HG02642 (cell line): ENCODE results near the gene HAPLN2.

ENCODE experiments used
- ATAC-seq: cut with Tn5 transposase; IDR thresholded peaks from one replicate; pipeline ENCODE4 v1.9.1; 2021; ENCODE audit warnings: mild to moderate bottlenecking; ENCODE audit not compliant: unreplicated experiment, poor library complexity

The HAPLN2 gene

GRCh38 chr1:156643049-156643777 is 24.0 kb downstream of the HAPLN2 start:
- no peak for ATAC-seq

DNA sequence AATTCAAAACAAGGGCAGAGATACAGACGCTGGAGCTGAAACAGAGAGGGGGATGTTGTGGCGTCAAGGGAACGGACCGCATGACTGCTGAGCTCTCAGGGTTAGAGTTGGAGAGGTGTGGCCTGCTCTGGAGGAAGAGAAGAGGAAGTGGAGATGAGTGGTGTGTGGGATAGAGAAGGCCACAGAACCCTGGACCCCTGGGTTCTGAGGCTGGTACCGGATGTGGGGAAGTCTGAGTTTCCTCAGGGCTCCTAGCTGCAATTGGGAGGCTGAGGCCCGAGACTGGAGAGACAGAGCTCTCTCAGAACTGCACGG is 24.5 kb downstream of the HAPLN2 start:
- ATAC-seq = no peak

GRCh38 chr1:156644146-156644545 is 24.9 kb downstream of the HAPLN2 start:
- ATAC-seq = no peak

- no peak for ATAC-seq
These were observed 25.4 kb downstream of the HAPLN2 start for GRCh38 chr1:156644640-156645039.

GRCh38 chr1:156645056-156645455 is 25.8 kb downstream of the HAPLN2 start:
- no peak for ATAC-seq

DNA sequence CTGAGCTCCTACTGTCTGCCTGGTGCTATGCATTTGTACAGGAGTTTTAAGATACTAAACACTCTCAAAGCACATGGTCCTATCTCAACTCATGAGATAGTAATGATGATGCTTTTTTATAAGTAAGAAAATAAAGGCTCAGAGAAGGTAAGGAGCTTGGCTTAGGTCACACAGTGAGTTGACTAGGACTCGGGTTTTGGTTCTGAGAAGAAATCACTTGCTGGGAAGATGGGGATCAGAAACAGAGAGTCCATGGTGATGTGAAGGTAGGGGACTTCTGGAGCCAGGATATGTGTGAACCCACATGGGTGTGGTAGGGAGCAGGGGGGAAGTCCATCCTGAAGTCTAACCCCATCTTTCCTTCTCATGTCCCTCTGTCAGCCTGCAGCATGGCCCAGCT is 26.5 kb downstream of the HAPLN2 start:
- no peak for ATAC-seq

DNA sequence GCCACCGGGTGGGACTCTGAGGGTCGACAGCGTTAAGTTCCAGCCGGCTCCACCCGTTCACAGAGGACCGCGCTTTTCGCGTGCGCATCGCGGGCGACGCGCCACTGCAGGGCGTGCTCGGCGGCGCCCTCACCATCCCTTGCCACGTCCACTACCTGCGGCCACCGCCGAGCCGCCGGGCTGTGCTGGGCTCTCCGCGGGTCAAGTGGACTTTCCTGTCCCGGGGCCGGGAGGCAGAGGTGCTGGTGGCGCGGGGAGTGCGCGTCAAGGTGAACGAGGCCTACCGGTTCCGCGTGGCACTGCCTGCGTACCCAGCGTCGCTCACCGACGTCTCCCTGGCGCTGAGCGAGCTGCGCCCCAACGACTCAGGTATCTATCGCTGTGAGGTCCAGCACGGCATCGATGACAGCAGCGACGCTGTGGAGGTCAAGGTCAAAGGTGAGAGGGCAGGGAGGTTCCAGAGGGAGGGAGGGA is 27.6 kb downstream of the HAPLN2 start:
- ATAC-seq = no peak

GRCh38 chr1:156647351-156647750 is 28.1 kb downstream of the HAPLN2 start:
- no peak for ATAC-seq

GRCh38 chr1:156648496-156648895 is 29.3 kb downstream of the HAPLN2 start:
- ATAC-seq = no peak

DNA sequence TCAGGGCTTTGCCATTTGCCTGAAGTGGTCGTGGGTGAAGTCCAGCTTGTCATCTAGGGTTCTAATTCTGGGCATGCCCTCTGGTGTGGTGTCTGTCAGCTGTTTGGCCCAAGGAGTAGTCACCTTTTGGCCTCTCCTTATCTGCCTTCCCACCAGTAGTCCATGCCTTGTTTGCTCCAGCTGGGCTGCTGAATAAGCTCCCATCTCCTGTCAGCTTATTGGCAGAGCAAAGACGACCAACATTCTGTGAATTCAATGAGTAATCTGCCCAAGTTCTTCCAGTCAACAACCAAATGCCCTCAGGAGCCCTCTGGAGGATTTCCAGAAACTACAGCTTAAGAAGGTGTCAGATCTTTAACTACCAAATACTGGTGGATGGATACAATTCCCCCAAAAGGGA is 29.7 kb downstream of the HAPLN2 start:
- no peak for ATAC-seq

DNA sequence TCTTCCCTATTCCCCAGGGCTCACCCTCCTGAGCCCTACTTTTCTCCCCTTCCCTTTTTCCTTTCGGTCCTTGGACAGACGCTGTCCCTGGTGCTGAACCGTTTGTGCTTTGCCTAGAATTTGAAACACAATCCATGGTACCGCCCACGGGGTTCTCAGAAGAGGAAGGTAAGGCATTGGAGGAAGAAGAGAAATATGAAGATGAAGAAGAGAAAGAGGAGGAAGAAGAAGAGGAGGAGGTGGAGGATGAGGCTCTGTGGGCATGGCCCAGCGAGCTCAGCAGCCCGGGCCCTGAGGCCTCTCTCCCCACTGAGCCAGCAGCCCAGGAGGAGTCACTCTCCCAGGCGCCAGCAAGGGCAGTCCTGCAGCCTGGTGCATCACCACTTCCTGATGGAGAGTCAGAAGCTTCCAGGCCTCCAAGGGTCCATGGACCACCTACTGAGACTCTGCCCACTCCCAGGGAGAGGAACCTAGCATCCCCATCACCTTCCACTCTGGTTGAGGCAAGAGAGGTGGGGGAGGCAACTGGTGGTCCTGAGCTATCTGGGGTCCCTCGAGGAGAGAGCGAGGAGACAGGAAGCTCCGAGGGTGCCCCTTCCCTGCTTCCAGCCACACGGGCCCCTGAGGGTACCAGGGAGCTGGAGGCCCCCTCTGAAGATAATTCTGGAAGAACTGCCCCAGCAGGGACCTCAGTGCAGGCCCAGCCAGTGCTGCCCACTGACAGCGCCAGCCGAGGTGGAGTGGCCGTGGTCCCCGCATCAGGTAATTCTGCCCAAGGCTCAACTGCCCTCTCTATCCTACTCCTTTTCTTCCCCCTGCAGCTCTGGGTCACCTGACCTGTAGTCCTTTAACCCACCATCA is 33.1 kb downstream of the HAPLN2 start:
- ATAC-seq = no peak

DNA sequence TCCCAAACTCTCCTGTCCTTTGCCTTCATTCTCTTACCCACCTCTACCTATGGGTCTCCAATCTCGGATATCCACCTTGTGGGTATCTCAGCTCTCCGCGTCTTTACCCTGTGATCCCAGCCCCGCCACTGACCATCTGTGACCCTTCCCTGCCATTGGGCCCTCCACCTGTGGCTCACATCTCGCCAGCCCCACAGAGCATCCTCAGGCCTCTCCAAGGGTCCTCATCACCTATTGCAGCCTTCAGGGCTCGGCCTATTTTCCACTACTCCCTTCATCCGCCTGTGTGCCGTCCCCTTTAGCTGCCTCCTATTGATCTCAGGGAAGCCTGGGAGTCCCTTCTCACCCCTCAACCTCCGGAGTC is 33.8 kb downstream of the HAPLN2 start:
- no peak for ATAC-seq

DNA sequence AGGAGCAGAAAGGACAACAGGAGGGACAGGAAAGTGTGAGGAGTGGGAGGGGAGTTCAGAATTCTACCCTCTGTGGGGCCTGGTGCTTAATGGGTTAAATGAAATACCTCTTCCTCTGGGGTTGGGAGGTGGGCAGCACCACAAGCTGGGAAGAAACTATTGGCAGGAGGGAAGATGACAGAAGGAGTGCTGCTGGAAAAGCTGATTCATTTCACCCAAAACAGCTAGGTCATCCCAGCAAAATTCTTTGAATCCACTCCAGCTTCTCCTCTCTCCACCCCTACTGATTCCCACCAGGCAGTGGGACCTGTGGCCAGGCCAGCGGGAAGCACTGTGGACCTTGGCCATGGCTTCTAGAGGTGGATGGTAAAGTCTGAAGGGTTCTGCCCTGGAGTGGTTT is 35.5 kb downstream of the HAPLN2 start:
- ATAC-seq = no peak

DNA sequence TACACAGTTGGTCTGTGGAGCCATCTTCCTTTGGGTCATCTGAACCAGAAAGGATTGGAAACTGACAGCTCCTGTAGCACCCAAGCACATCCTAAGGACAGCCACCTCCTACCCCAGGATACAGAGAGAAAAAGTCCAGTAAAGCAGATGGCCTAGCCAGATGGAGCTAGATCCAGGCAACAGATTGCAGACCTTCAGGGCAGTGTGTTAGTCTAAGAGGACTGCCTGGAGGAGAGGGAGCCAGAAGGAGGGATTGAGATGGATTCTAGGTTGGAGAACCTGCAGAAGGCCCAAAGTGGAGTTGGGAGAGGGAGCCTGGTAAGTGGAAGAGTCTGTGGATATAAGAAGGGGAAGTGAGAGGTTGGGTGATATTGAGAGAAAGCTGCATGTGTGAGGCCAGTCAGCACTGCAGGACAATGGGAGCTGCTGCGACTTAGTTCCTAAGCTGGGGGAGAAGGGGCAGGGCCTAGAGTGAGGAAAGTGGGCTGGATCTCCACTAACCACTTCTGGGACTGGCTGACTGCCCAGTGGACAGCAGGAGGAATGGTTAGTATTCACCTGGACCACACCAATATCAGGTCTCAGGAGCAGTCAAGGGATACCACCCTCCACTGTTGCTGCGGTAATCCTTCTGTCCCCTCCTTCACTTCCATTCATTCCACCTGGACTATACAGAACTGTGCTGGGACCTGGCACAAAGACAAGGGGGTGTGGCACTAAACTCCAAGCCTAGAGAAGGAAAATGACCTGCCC is 36.1 kb downstream of the HAPLN2 start:
- no peak for ATAC-seq

- ATAC-seq = no peak
These were observed 36.8 kb downstream of the HAPLN2 start for GRCh38 chr1:156655904-156656516.

DNA sequence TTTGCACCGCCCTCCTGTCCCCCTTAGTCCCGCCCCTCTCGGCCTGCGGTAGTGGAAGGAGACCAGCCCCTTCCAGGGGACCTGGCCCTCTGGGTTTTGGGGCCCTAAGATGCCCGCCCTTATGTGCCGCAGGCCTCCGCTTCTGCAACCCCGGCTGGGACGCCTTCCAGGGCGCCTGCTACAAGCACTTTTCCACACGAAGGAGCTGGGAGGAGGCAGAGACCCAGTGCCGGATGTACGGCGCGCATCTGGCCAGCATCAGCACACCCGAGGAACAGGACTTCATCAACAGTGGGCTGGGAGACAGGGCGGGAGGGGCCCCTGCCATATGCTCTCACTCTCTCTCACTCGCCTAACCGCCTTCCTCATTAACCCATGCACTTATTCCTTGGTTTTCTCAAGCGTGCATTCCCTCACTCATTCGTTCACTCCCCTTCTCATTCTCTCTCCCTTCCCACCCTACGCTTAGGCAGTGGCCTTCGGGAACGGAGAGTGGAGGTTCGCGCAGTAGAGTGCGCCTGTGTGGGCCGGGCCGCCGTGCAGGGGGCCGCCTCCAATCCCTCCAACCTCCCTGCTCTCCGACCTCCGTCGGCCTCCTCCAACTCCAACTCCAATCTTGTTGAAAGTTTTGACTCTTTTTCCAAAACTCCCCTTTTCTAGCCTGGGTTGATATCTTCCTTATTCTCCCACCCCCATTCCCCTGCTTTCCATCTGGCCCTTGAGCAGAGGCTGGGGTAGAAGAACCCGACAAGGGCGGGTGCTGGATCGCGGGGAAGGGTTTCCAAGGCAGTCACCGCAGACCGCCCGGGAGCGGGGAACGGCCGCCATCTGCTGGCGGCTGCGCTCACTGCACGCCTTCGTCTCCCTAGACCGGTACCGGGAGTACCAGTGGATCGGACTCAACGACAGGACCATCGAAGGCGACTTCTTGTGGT is 37.9 kb downstream of the HAPLN2 start:
- ATAC-seq = no peak

DNA sequence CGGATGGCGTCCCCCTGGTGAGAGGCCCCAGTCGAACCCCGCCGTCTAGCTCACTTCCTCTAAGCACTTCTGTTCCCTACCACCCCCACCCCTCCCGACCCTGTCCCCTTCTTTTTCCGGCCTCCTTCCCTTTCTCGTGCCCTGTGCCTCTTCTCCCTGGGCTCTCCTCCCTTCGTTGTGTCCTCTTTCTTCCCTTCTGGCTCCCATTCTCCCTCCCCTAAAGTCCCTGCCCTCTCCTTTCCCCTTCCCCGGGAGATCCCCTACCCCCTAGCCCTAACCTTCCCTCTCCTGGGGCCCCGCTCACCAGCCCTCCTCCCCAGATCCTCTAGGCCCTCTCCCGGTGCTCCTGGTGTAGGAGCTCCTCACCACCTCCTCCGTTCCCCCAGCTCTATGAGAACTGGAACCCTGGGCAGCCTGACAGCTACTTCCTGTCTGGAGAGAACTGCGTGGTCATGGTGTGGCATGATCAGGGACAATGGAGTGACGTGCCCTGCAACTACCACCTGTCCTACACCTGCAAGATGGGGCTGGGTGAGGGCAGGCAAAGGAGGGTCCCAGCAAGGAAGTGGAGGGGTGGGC is 38.6 kb downstream of the HAPLN2 start:
- no peak for ATAC-seq

DNA sequence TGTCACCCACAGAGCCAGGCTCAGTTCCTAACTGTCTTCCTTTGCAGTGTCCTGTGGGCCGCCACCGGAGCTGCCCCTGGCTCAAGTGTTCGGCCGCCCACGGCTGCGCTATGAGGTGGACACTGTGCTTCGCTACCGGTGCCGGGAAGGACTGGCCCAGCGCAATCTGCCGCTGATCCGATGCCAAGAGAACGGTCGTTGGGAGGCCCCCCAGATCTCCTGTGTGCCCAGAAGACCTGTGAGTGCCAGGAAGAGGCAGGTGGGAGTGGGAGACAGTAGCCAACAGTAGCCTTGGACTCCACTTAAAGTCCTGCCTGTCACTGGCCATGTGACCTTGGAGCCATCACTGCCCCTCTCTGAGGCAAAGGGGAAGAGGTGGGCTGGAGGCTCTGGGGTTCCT is 39.3 kb downstream of the HAPLN2 start:
- no peak for ATAC-seq

DNA sequence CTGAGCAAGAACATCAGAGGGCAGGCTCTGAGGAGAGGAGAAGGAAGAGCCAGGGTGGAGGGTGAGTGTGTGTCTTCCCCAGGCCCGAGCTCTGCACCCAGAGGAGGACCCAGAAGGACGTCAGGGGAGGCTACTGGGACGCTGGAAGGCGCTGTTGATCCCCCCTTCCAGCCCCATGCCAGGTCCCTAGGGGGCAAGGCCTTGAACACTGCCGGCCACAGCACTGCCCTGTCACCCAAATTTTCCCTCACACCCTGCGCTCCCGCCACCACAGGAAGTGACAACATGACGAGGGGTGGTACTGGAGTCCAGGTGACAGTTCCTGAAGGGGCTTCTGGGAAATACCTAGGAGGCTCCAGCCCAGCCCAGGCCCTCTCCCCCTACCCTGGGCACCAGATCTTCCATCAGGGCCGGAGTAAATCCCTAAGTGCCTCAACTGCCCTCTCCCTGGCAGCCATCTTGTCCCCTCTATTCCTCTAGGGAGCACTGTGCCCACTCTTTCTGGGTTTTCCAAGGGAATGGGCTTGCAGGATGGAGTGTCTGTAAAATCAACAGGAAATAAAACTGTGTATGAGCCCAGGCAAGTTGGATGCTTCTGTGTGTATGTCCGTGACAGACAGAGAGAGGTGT is 39.8 kb downstream of the HAPLN2 start:
- no peak for ATAC-seq
